ENCODE results near the gene MCRIP2. TPM values are rescaled to one million over a fixed set of nuclear protein-coding genes. Genes with fewer than 3 reads are reported as not detected.
A peak's percentile ranks its signal among the peaks of the same experiment; 100 is the strongest.

The MCRIP2 gene
- total and polyA plus RNA-seq, 9 of the 15 experiments (the other 6 are each of a cell fraction or from before 2014, with no cell fraction given), result 0.80 to 120 (median 35.2) TPM

- peak in 1 of 2 experiments; percentile 71; a peak in 3 of 4 replicates for TF ChIP-seq MNT (conservative IDR thresholded peaks at IDR 0.05)
- no peak for TF ChIP-seq ATF6 (CRISPR knock-in tag; IDR thresholded peaks at IDR 0.05)
- no peak for TF ChIP-seq MED1 (CRISPR knock-in tag; IDR thresholded peaks at IDR 0.05; ENCODE audit: borderline replicate concordance)
- peak; percentile 72 for TF ChIP-seq KDM5B (IDR thresholded peaks at IDR 0.05; ENCODE audit: insufficient replicate concordance, low read depth, low read length)
- TF ChIP-seq ARID4B (CRISPR knock-in tag; IDR thresholded peaks at IDR 0.05), result peak; percentile 81; the same call in 1 of the 2 replicates
- TF ChIP-seq ZFP30 (CRISPR knock-in tag; IDR thresholded peaks at IDR 0.05; ENCODE audit: borderline replicate concordance), result no peak
- peak; percentile 83 for TF ChIP-seq RBFOX2 (IDR thresholded peaks at IDR 0.05; ENCODE audit: low read depth, low read length)
- peak; percentile 79 for TF ChIP-seq TBP (optimal IDR thresholded peaks at IDR 0.05; ENCODE audit: low read depth, low read length)
- TF ChIP-seq PRMT5 (CRISPR knock-in tag; IDR thresholded peaks at IDR 0.05), result no peak
- no peak for TF ChIP-seq TBL1XR1 (IDR thresholded peaks at IDR 0.05; ENCODE audit: low read length in 2 of 2)
- TF ChIP-seq ZNF347 (CRISPR knock-in tag; IDR thresholded peaks at IDR 0.05; ENCODE audit: low read depth), result no peak
- TF ChIP-seq TEAD1 (CRISPR knock-in tag; IDR thresholded peaks at IDR 0.05), result no peak; a peak in 1 of 4 replicates
- no peak for TF ChIP-seq MEF2A (IDR thresholded peaks at IDR 0.05; ENCODE audit: control insufficient read depth, low read depth, low read length)
- TF ChIP-seq RCOR1 (IDR thresholded peaks at IDR 0.05; ENCODE audit: borderline replicate concordance in 1 of 2, low read depth in 2 of 2, low read length in 2 of 2), result peak in 1 of 2 experiments; percentile 40; a peak in 2 of 4 replicates
- TF ChIP-seq IRF2 (CRISPR knock-in tag; IDR thresholded peaks at IDR 0.05), result no peak
- peak; percentile 72 for TF ChIP-seq CXXC5 (CRISPR knock-in tag; IDR thresholded peaks at IDR 0.05)
- TF ChIP-seq ZNF146 (CRISPR knock-in tag; IDR thresholded peaks at IDR 0.05; ENCODE audit: unreplicated experiment), result no peak
- TF ChIP-seq MAZ (CRISPR knock-in tag; conservative IDR thresholded peaks at IDR 0.05 in 1 of 2, IDR thresholded peaks at IDR 0.05 in 1 of 2), result peak; percentile 32 to 34; a peak in 2 of 4 replicates
- TF ChIP-seq SIX5 (IDR thresholded peaks at IDR 0.05; ENCODE audit: borderline replicate concordance in 1 of 2, insufficient read depth in 1 of 2, low read depth in 1 of 2, low read length in 2 of 2), result no peak
These were observed 42.6 kb downstream of the MCRIP2 start, which contains the start of gene JMJD8 (continued) for GRCh38 chr16:684071-684794.
